Coronary artery (tissue), 2 donors: ENCODE results near the gene CDC42BPA.

Source experiments
- DNase-seq: peaks from one replicate; pipeline ENCODE4 v3.0.0-alpha.2; 2017; ENCODE audit warnings: low spot score
- H3K27ac ChIP-seq, 2 donors: fragments of 200-600 bp; sonication (generic); one replicate each; pipeline ENCODE4 v1.5.1; 2016 to 2019
- H3K4me3 ChIP-seq: fragments of 200-600 bp; sonication (generic); 2 replicates; pipeline ENCODE4 v1.5.1; 2016; ENCODE audit warnings: mild to moderate bottlenecking, moderate library complexity
- CTCF ChIP-seq: fragments of 200-600 bp; sonication (generic); IDR thresholded peaks from one replicate; pipeline ENCODE4 v1.5.1; 2019; ENCODE audit warnings: antibody characterized with exemption

CDC42BPA gene

GRCh38 chr1:227058321-227058751, 260.0 kb downstream of the CDC42BPA start:
- Histone ChIP-seq H3K27ac (no peak overlapping the region), H3K4me3 (no peak overlapping the region)
- DNase-seq, result no peak

GRCh38 chr1:227049253-227049652, 269.0 kb downstream of the CDC42BPA start:
- no peak for DNase-seq
- H3K4me3 ChIP-seq, result no peak overlapping the region
- no peak for TF ChIP-seq CTCF
- H3K27ac ChIP-seq, result no peak overlapping the region

More at GRCh38 chr1:227058321-227058751, 260.0 kb downstream of the CDC42BPA start:
- TF ChIP-seq CTCF, result no peak

- TF ChIP-seq CTCF, result no peak
- Histone ChIP-seq H3K27ac (no peak overlapping the region), H3K4me3 (no peak overlapping the region)
- DNase-seq, result no peak
Observed at GRCh38 chr1:227043755-227044154, 274.5 kb downstream of the CDC42BPA start.

- Histone ChIP-seq H3K27ac (no peak overlapping the region), H3K4me3 (no peak overlapping the region)
- no peak for TF ChIP-seq CTCF
- no peak for DNase-seq
Observed at GRCh38 chr1:227042292-227042691, 276.0 kb downstream of the CDC42BPA start.

- no peak for TF ChIP-seq CTCF
- no peak for DNase-seq
- Histone ChIP-seq H3K27ac (no peak overlapping the region), H3K4me3 (no peak overlapping the region)
Observed at GRCh38 chr1:227038401-227038800, 279.9 kb downstream of the CDC42BPA start.

- no peak overlapping the region for H3K27ac ChIP-seq
- no peak for DNase-seq
- no peak for TF ChIP-seq CTCF
- no peak overlapping the region for H3K4me3 ChIP-seq
Observed at GRCh38 chr1:227037121-227037520, 281.2 kb downstream of the CDC42BPA start.

- no peak overlapping the region for H3K27ac ChIP-seq
- H3K4me3 ChIP-seq, result no peak overlapping the region
- no peak for DNase-seq
- no peak for TF ChIP-seq CTCF
Observed at GRCh38 chr1:227035316-227035715, 283.0 kb downstream of the CDC42BPA start.
